Gastroesophageal sphincter (tissue), 3 donors: ENCODE results near the gene ANK2.

ENCODE experiments used
- CTCF ChIP-seq, 4 experiments: fragments of 200-600 bp in 2 of 4; fragments of 450-650 bp in 2 of 4; sonication (generic) in 1 of 4; IDR thresholded peaks; one replicate each; pipeline ENCODE4 v1.5.1; 2017 to 2019; ENCODE audit warnings: antibody characterized with exemption in 4 of 4, mild to moderate bottlenecking in 2 of 4, moderate library complexity in 2 of 4
- EP300 ChIP-seq: sonication (generic); formaldehyde crosslinking; IDR thresholded peaks from one replicate; pipeline ENCODE4 v1.6.1; 2017; ENCODE audit warnings: antibody characterized with exemption, mild to moderate bottlenecking
- POLR2A ChIP-seq, 2 donors: fragments of 450-650 bp; IDR thresholded peaks; one replicate each; pipeline ENCODE4 v1.6.1; 2017; ENCODE audit warnings: antibody characterized with exemption in 2 of 2, mild to moderate bottlenecking in 2 of 2, moderate library complexity in 1 of 2
- POLR2AphosphoS5 ChIP-seq: sonication (generic); formaldehyde crosslinking; IDR thresholded peaks from one replicate; pipeline ENCODE4 v1.6.1; 2017; ENCODE audit warnings: antibody characterized with exemption

DNA sequence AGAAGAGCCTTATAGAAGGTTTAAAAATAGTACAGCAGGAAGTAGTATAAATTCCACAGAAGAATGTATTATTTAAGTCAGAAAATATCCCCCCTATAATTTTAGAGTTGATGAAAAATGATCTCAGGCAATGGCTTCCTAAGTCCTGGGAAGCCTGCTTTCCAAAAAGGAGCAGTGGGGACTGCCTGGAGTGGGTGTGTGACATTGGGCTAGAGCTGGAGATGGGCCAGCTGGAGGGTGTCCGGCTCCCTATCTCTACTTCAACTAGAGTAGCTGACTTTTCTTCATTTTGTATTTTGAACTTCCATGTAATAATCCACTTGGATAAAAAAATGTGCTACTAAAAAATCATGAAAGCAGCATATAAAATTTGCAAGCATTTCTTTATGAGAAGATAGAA lies 253.9 kb downstream of the ANK2 start:
- no peak for TF ChIP-seq POLR2A (IDR thresholded peaks at IDR 0.05)
- no peak for TF ChIP-seq POLR2AphosphoS5
- TF ChIP-seq EP300, result no peak
- no peak for TF ChIP-seq CTCF (IDR thresholded peaks at IDR 0.05)
